Measurements from ENCODE around the gene CABYR. TPM values are rescaled to one million over a fixed set of nuclear protein-coding genes. Genes with fewer than 3 reads are reported as not detected.

Gene CABYR
- total RNA-seq, 4 donors from 2014 or later = 3.7 to 4.4 TPM; not detected in 2

DNA sequence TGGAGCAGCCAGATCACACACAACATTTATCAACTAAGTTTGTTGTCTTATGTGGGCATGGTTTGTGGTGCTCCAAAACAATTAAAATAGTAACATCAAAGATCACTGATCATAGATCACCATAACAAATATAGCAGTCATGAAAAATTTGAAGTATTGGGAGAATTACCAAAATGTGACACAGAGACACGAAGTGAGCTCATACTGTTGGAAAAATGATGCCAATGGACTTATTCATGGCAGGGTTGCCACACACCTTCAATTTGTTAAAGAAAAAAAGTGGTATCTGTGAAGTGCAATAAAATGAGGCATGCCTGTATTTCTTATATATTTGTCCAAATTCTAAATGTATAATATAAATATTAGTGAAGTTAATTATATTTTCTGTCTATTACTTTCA lies 42.9 kb upstream of the CABYR start:
- 96 to 98% methylated on average over 1 of the region's 1 CpG for WGBS, 2 donors
- DNase-seq = no peak
- TF ChIP-seq POLR2A (IDR thresholded peaks at IDR 0.05) = no peak
- TF ChIP-seq, protein P1, sequence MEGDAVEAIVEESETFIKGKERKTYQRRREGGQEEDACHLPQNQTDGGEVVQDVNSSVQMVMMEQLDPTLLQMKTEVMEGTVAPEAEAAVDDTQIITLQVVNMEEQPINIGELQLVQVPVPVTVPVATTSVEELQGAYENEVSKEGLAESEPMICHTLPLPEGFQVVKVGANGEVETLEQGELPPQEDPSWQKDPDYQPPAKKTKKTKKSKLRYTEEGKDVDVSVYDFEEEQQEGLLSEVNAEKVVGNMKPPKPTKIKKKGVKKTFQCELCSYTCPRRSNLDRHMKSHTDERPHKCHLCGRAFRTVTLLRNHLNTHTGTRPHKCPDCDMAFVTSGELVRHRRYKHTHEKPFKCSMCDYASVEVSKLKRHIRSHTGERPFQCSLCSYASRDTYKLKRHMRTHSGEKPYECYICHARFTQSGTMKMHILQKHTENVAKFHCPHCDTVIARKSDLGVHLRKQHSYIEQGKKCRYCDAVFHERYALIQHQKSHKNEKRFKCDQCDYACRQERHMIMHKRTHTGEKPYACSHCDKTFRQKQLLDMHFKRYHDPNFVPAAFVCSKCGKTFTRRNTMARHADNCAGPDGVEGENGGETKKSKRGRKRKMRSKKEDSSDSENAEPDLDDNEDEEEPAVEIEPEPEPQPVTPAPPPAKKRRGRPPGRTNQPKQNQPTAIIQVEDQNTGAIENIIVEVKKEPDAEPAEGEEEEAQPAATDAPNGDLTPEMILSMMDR (IDR thresholded peaks at IDR 0.05) = no peak

GRCh38 chr18:24103320-24104021 lies 35.4 kb upstream of the CABYR start:
- H3K27me3 ChIP-seq = no peaks in the 10 kb centered on the region
- no peak overlapping the region for H3K4me3 ChIP-seq (replicated peaks in 1 of 3)
- no peak overlapping the region for H3K27ac ChIP-seq
- WGBS, 2 donors = 77 to 78% methylated on average over 6 of the region's 6 CpGs
- H3K9me3 ChIP-seq = no peaks in the 10 kb centered on the region
- H3K36me3 ChIP-seq = no peaks in the 10 kb centered on the region
- intact Hi-C loops (cut with DNase I) = no loop called here
- H3K4me1 ChIP-seq = no peaks in the 10 kb centered on the region
- no peak for DNase-seq
- TF ChIP-seq POLR2A (IDR thresholded peaks at IDR 0.05) = no peak
- TF ChIP-seq, protein P1 (IDR thresholded peaks at IDR 0.05) = no peak

More for the DNA sequence above, 42.9 kb upstream of the CABYR start:
- H3K36me3 ChIP-seq = no peaks in the 10 kb centered on the region
- intact Hi-C loops (cut with DNase I) = no loop called here
- no peaks in the 10 kb centered on the region for H3K27me3 ChIP-seq
- no peak overlapping the region for H3K27ac ChIP-seq
- no peaks in the 10 kb centered on the region for H3K4me1 ChIP-seq
- H3K4me3 ChIP-seq (replicated peaks in 1 of 3) = no peak overlapping the region
- H3K9me3 ChIP-seq = no peaks in the 10 kb centered on the region

GRCh38 chr18:24104486-24104885 lies 34.4 kb upstream of the CABYR start:
- intact Hi-C loops (cut with DNase I) = no loop called here
- 85 to 87% methylated on average over 4 of the region's 4 CpGs for WGBS, 2 donors

DNA sequence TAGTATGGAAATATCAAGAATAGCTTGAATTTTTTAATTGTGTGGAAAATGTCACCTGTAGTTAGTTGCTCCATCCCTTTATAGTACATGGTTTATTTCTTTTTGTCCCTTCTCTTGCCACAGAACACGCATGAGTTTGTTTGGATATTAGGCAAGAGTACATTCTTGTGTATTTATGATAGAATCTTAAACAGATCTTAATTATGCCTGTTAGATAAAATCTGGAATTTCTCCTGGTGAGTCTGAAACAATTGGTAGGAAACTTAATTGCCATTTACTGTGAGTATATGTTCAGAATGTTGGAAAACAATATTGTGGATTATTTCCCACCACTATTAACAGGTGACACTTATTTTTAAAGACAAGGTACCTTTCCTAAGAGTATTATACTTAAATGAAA lies 30.2 kb upstream of the CABYR start:
- H3K4me3 ChIP-seq (replicated peaks in 1 of 3) = no peak overlapping the region
- no peaks in the 10 kb centered on the region for H3K4me1 ChIP-seq
- no peaks in the 10 kb centered on the region for H3K27me3 ChIP-seq
- 96 to 97% methylated on average over 1 of the region's 1 CpG for WGBS, 2 donors
- TF ChIP-seq POLR2A (IDR thresholded peaks at IDR 0.05) = no peak
- TF ChIP-seq, protein P1 (IDR thresholded peaks at IDR 0.05) = no peak
- H3K36me3 ChIP-seq = no peaks in the 10 kb centered on the region
- DNase-seq = no peak
- intact Hi-C loops (cut with DNase I) = no loop called here
- H3K9me3 ChIP-seq = no peaks in the 10 kb centered on the region
- no peak overlapping the region for H3K27ac ChIP-seq

More at GRCh38 chr18:24104486-24104885, 34.4 kb upstream of the CABYR start:
- no peak overlapping the region for H3K4me3 ChIP-seq (replicated peaks in 1 of 3)
- H3K4me1 ChIP-seq = no peaks in the 10 kb centered on the region
- TF ChIP-seq, protein P1 (IDR thresholded peaks at IDR 0.05) = no peak
- no peak for TF ChIP-seq POLR2A (IDR thresholded peaks at IDR 0.05)
- DNase-seq = no peak
- H3K36me3 ChIP-seq = no peaks in the 10 kb centered on the region
- H3K9me3 ChIP-seq = no peaks in the 10 kb centered on the region
- H3K27me3 ChIP-seq = no peaks in the 10 kb centered on the region
- no peak overlapping the region for H3K27ac ChIP-seq

DNA sequence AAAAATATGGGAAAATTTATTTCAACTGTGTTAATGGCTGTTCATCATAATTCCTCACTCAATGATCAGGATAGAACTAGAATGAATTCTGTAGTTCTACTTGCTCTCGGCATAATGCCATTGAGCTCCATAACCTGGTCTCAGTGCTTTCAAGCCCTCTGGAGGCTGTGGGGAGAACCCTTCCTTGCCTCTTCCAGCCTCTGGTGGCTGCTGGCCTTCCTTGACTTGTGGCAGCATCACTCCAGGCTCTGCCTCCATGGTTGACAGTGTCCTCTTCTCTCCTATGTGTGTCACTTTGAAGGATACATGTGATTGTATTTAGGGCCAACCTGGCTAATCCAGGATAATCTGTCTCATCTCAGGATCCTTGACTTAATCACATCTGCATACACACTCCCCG lies 26.9 kb upstream of the CABYR start:
- Histone ChIP-seq H3K9me3 (no peaks in the 10 kb centered on the region), H3K4me3 (replicated peaks in 1 of 3) (no peak overlapping the region), H3K27me3 (no peaks in the 10 kb centered on the region), H3K27ac (no peak overlapping the region), H3K4me1 (no peaks in the 10 kb centered on the region), H3K36me3 (no peaks in the 10 kb centered on the region)
- TF ChIP-seq, protein P1 (IDR thresholded peaks at IDR 0.05) = no peak
- TF ChIP-seq POLR2A (IDR thresholded peaks at IDR 0.05) = no peak
- DNase-seq = no peak
- WGBS, 2 donors = 96 to 98% methylated on average over 2 of the region's 2 CpGs
- intact Hi-C loops (cut with DNase I) = no loop called here
